Small intestine (tissue), 7 donors: ENCODE results near the gene IGF1R. TPM values are rescaled to one million over a fixed set of nuclear protein-coding genes. Genes with fewer than 3 reads are reported as not detected.
"Not testable (repeated sequence)": the region's sequence is repeated elsewhere in the genome, so short reads cannot be mapped to it uniquely, and the experiment has no call there.

Experiments
- DNase-seq, 2 donors: peaks; one replicate each; pipeline versions ENCODE4 v3.0.0 to v3.0.0-alpha.2; 2013
- FAIRE-seq: peaks from 2 replicates; lab custom pipeline; 2012; peaks lifted over from hg19 to GRCh38; lab: Jason Lieb, UNC
- H3K27ac ChIP-seq, 3 donors: one replicate each; pipeline ENCODE4 v1.5.1; 2013; ENCODE audit warnings: low read length in 2 of 3, mild to moderate bottlenecking in 2 of 3, control low read depth in 1 of 3, inconsistent platforms in 1 of 3, low read depth in 1 of 3, moderate library complexity in 1 of 3
- H3K27me3 ChIP-seq, 3 donors: one replicate each; pipeline ENCODE4 v1.6.1; 2013; ENCODE audit warnings: low read length in 3 of 3, inconsistent platforms in 1 of 3; ENCODE audit not compliant: control insufficient read depth in 3 of 3, insufficient read depth in 3 of 3
- H3K36me3 ChIP-seq, 3 donors: one replicate each; pipeline ENCODE4 v1.6.1; 2013; ENCODE audit warnings: low read length in 3 of 3, inconsistent platforms in 1 of 3, low read depth in 1 of 3, mild to moderate bottlenecking in 1 of 3, moderate library complexity in 1 of 3; ENCODE audit not compliant: control insufficient read depth in 3 of 3, insufficient read depth in 2 of 3
- H3K4me1 ChIP-seq, 3 donors: one replicate each; pipeline ENCODE4 v1.6.1; 2013; ENCODE audit warnings: low read length in 2 of 3, inconsistent platforms in 1 of 3, low read depth in 1 of 3, mild to moderate bottlenecking in 1 of 3, moderate library complexity in 1 of 3; ENCODE audit not compliant: control insufficient read depth in 3 of 3, insufficient read depth in 2 of 3
- H3K4me3 ChIP-seq, 3 donors: one replicate each; pipeline ENCODE4 v1.5.1; 2013; ENCODE audit warnings: low read length in 3 of 3, control low read depth in 1 of 3, inconsistent platforms in 1 of 3, low read depth in 1 of 3, mild to moderate bottlenecking in 1 of 3, moderate library complexity in 1 of 3
- H3K9me3 ChIP-seq, 2 donors: one replicate each; pipeline ENCODE4 v1.6.1; 2013; ENCODE audit warnings: low read depth in 1 of 2, low read length in 1 of 2; ENCODE audit not compliant: control insufficient read depth in 2 of 2, insufficient read depth in 1 of 2
- WGBS, 3 donors: extraction: QIAGEN DNeasy Blood & Tissue Kit; methylation state at CpG; one replicate each; pipeline ENCODE4 v1.1.7; 2013; 5-methylcytosine and 5-hydroxymethylcytosine counted together
- polyA plus RNA-seq, 4 donors: library from polyadenylated mRNA; stranded (reverse) in 3 of 4; unstranded in 1 of 4; fragments of 200-250 nt in 3 of 4; fragments of 120-200 nt in 1 of 4; gene quantifications; one replicate each; pipeline versions ENCODE4 v1.2.1 to v1.2.3, GENCODE V29; 2013
- donor health status: healthy with polysubstance abuse.
- donor health status: control.
- donor health status: control.
- donor health status: Bipolar disorder and iron deficiency.
- donor health status: healthy.

The IGF1R gene
- polyA plus RNA-seq, 4 donors = 0.54 to 27.9 (median 3.8) TPM

DNA sequence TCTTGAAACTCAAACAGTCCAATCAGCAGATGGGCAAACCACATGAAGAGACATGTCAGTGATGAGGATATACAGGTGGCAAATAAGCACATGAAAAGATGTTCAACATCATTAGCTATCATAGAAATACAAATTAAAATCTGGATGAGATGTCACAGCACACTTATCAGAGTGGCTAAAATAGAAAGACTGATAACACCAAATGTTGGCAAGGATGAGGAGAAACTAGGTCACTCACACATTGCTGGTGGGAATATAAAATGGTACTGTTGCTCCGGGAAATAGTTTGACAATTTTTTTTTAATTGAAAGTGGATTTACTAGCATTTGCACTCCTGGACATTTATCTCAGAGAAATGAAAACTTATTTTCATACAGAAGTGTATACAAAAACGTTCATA, 350.9 kb downstream of the IGF1R start:
- Histone ChIP-seq H3K27ac (no peak overlapping the region), H3K4me1 (no peaks in the 10 kb centered on the region), H3K36me3 (no peaks in the 10 kb centered on the region), H3K4me3 (no peak overlapping the region), H3K27me3 (no peaks in the 10 kb centered on the region), H3K9me3 (no peaks in the 10 kb centered on the region)
- FAIRE-seq (no peak), DNase-seq (no peak)
- 60 to 68% (median 61%) methylated on average over 2 of the region's 2 CpGs for WGBS, 3 donors

DNA sequence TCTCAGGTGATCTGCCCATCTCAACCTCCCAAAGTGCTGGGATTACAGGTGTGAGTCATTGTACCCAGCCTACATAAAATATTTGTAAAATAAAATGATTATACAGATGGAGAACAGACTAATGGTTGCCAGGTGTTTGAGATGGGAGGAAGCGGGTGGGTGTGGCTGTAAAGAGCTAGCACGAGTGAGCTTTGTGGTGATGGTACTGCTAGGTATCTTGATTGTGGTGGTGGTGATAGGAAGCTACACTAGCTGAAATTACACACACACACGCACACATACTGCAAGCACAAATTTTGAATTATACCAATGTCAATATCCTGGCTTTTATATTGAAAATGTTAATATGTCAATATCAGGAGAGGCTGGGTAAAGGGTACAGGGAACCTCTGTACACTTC, 353.9 kb downstream of the IGF1R start:
- no peak for DNase-seq

DNA sequence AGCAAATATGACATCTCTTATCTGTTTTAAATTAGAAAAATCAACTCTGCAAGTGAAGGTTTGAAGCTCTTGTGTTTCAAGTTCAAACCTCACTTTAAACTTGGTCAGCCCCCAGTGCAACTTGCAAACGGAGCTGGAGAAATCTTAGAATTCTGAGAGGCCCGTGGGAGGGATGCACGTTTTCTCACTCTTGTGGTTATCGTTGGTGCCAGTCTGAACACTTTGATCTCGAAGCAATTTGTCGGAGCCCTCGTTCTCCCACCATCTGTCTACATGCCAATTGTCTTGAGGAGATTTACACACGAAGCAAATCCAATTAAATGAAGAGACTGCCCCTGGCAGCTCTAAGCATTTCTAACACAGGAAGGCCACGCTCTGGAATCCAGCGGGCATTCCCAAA, 355.0 kb downstream of the IGF1R start:
- not testable (repeated sequence) for FAIRE-seq, H3K36me3 ChIP-seq, DNase-seq, H3K27ac ChIP-seq, H3K27me3 ChIP-seq, H3K4me3 ChIP-seq, H3K4me1 ChIP-seq, H3K9me3 ChIP-seq
- WGBS, 3 donors = 56 to 71% (median 70%) methylated on average over 8 to 10 of the region's 10 CpGs

More for the DNA sequence above, 353.9 kb downstream of the IGF1R start:
- Histone ChIP-seq H3K36me3 (no peaks in the 10 kb centered on the region), H3K9me3 (no peaks in the 10 kb centered on the region), H3K27ac (no peak overlapping the region), H3K4me3 (no peak overlapping the region), H3K27me3 (peaks cover 0 to 6% (median 0%) of the 10 kb centered on the region in 3 donors), H3K4me1 (no peaks in the 10 kb centered on the region)
- no peak for FAIRE-seq
- 52 to 62% (median 61%) methylated on average over 3 of the region's 3 CpGs for WGBS, 3 donors

DNA sequence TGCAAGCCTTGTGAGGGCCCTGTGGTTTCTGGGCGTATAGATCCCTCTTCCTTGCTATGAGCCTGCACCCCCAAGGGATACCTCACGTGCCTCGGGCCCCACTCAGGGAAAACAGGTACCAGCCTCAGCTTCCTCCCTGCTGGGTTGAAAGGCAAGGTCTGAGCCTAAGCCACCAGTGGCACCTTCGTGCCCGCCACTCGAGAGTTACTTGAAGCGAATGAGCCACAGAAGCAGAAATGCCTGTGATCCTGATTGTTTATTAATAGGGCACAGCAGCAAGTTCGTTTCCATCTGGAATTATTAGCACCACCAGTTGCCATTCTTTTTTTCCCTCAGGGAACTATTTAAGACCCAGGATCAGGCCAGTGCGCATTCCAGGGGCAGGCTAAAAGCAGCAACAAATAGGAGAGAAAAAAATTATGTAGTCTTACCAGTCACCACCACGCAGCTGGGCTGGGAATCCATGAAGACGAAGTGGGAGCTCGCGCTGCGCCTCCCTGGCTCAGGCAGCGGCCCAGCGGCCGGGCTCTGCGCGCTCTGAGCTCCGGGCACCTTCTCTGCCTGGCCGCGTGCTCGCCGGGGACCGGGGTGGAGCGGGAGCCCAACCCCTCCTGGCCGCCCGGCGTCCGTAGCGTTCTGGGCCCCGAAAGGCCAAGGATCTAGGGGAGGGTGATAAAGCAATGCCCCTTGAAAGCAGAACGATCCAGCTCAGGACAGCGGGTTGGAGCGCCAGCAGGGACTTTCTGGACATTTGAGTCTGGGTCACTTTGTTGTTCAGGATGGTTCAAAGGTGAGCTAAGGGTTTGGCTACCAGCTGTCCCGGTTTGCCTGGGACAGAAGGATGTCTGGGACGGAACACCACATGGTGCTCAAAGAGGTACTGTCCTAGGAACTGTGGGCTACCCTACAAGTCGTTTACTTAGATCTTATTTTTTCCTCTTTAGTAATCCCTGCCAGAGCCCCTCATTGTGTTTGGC, 356.9 kb downstream of the IGF1R start:
- not testable (repeated sequence) for DNase-seq, H3K4me1 ChIP-seq, H3K36me3 ChIP-seq, H3K4me3 ChIP-seq, H3K27ac ChIP-seq, H3K9me3 ChIP-seq, H3K27me3 ChIP-seq, FAIRE-seq
- 30 to 53% (median 49%) methylated on average over 35 of the region's 38 CpGs for WGBS, 3 donors

DNA sequence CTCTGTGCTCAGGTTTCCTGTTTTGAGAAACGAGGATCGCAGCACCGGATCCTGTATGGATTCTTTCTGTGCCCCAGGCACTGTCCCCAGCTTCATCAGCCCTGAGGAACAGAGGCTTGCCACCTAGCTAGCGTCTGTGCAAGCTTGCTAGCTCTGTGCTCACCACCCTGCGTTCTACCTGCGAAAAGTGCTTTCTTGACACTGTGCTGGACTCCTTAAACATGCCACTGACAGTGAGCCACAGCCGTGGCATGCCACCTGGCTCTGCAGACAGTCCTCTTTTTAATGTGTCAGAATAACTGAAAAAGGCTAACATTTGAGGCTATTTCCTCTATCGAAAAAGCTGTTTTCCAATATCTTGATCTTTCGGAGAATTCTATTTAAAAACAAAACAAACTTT, 357.8 kb downstream of the IGF1R start:
- 71 to 81% (median 80%) methylated on average over 9 of the region's 9 CpGs for WGBS, 3 donors
- no peak for DNase-seq
- Histone ChIP-seq H3K4me1 (no peaks in the 10 kb centered on the region), H3K27me3 (peaks cover 0 to 6% (median 0%) of the 10 kb centered on the region in 3 donors), H3K4me3 (no peak overlapping the region), H3K9me3 (peaks cover 0 to 1% of the 10 kb centered on the region in 2 donors), H3K36me3 (no peaks in the 10 kb centered on the region), H3K27ac (no peak overlapping the region)
- no peak for FAIRE-seq

DNA sequence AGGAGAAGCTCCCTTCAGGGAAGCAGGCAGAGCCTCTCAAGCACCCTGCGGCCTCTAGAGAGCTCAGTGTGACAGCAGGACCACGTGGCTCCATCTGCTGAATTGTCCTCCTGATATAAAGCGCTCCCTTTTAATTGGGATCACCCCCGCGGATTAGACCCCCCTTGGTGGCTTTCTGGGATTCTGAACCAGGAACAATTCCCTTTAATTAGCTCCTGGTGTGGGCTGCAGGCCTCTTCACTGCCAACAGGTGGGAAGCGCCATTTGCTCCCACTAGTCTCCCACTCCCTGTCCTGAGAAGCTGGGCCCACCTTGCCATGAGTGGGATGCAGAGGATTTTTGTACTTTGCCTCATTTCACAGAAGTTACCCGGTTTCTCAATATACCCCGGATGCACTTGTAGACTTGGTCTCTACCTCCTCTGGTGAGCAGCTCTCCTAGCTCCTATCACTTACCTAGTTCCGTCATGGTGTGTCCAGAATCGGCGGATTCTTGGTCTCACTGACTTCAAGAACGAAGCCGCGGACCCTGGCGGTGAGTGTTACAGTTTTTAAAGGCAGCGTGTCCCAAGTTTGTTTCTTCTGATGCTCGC, 358.7 kb downstream of the IGF1R start:
- Histone ChIP-seq H3K27me3 (peaks cover 0 to 6% (median 0%) of the 10 kb centered on the region in 3 donors), H3K9me3 (peaks cover 0 to 1% of the 10 kb centered on the region in 2 donors), H3K4me3 (no peak overlapping the region), H3K27ac (no peak overlapping the region), H3K36me3 (no peaks in the 10 kb centered on the region), H3K4me1 (no peaks in the 10 kb centered on the region)
- no peak for FAIRE-seq
- no peak for DNase-seq
- WGBS, 3 donors = 89 to 94% (median 91%) methylated on average over 17 of the region's 17 CpGs

DNA sequence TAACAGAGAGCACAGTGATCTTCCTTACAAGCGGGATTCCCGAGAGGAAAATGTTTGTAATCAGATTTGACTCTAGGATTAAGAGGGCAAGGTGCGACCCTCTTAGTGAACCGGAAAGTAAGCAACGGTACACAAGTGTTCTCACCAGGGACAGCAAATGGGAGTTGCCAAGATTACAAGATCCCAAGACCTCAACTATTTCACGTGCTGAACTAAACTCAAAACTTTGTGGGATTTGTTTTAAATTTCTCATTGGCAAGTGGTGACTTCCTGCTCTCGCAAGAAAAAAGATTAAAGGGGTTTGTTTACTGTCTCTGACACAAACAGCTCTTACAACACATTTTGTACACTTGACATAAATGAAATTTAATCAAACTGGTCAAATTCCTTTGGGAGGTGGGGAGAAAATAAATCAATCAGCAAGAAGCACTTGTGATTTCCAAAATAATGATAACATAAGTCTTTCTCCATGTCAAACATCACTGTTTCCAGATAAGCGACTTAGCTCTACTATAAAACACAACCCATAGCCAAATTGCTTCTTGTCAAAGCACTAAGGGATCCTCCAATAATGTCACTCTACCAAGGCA, 361.5 kb downstream of the IGF1R start:
- DNase-seq (no peak), FAIRE-seq (no peak)
- H3K36me3 ChIP-seq = no peaks in the 10 kb centered on the region
- peaks cover 0 to 1% of the 10 kb centered on the region in 2 donors for H3K9me3 ChIP-seq
- H3K27ac ChIP-seq = no peak overlapping the region
- H3K4me1 ChIP-seq = no peaks in the 10 kb centered on the region
- H3K27me3 ChIP-seq = peaks cover 0 to 6% (median 0%) of the 10 kb centered on the region in 3 donors
- H3K4me3 ChIP-seq = no peak overlapping the region
- 18 to 32% (median 28%) methylated on average over 8 of the region's 8 CpGs for WGBS, 3 donors

DNA sequence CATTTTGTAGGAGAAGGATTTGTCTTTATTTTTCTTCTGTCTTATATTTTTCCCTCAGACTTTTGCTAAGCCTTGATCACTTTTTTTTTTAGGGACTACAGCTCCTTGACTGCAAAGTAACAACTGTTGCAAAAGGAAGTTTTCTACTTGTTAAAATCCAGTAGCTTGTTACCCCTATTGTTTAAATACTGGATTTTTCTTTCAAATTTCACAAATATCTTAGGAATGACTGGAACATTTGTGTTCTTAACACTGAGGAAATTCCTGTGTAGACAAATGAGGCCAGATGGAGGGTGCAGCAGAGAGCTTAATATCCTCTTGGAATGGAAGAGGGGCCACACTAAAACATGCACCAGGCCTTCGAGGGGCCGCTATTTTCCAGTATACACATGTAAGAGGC, 362.4 kb downstream of the IGF1R start:
- Histone ChIP-seq H3K4me3 (no peak overlapping the region), H3K27me3 (peaks cover 0 to 6% (median 0%) of the 10 kb centered on the region in 3 donors), H3K4me1 (peaks cover 0 to 4% (median 0%) of the 10 kb centered on the region in 3 donors), H3K36me3 (no peaks in the 10 kb centered on the region), H3K9me3 (peaks cover 0 to 1% of the 10 kb centered on the region in 2 donors), H3K27ac (no peak overlapping the region)
- FAIRE-seq (no peak), DNase-seq (no peak)
- 49 to 86% (median 53%) methylated on average over 2 of the region's 2 CpGs for WGBS, 3 donors
